Measurements from ENCODE around the gene MYBPC2.

The MYBPC2 gene

GRCh38 chr19:50482916-50483315 is 50.2 kb downstream of the MYBPC2 start:
- no peak for DNase-seq

- no peak for DNase-seq
These were observed 52.7 kb downstream of the MYBPC2 start for GRCh38 chr19:50485284-50485955.

GRCh38 chr19:50486823-50487515 is 54.3 kb downstream of the MYBPC2 start:
- DNase-seq, result peak; percentile 23 to 40

- DNase-seq, result no peak
These were observed 55.9 kb downstream of the MYBPC2 start for GRCh38 chr19:50488389-50489194.

- DNase-seq, result no peak
These were observed 56.8 kb downstream of the MYBPC2 start for GRCh38 chr19:50489461-50490011.

- DNase-seq, result no peak
These were observed 57.7 kb downstream of the MYBPC2 start for GRCh38 chr19:50490411-50490811.

GRCh38 chr19:50490991-50491472 is 58.3 kb downstream of the MYBPC2 start:
- no peak for DNase-seq

- peak; percentile 35 to 40 for DNase-seq
These were observed 59.8 kb downstream of the MYBPC2 start for GRCh38 chr19:50492303-50493052.

- DNase-seq, result no peak
These were observed 60.5 kb downstream of the MYBPC2 start for GRCh38 chr19:50493171-50493570.

- no peak for DNase-seq
These were observed 61.7 kb downstream of the MYBPC2 start for GRCh38 chr19:50494186-50495019.

- DNase-seq, result no peak
These were observed 62.4 kb downstream of the MYBPC2 start for GRCh38 chr19:50495020-50495531.

- no peak for DNase-seq
These were observed 63.7 kb downstream of the MYBPC2 start for GRCh38 chr19:50496189-50497021.

GRCh38 chr19:50497022-50497405 is 64.3 kb downstream of the MYBPC2 start:
- DNase-seq, result no peak

- DNase-seq, result no peak
These were observed 65.7 kb downstream of the MYBPC2 start for GRCh38 chr19:50498219-50499056.

- no peak for DNase-seq
These were observed 67.5 kb downstream of the MYBPC2 start for GRCh38 chr19:50500060-50500752.

GRCh38 chr19:50500753-50501151 is 68.1 kb downstream of the MYBPC2 start:
- no peak for DNase-seq

- DNase-seq, result no peak
These were observed 68.5 kb downstream of the MYBPC2 start for GRCh38 chr19:50501186-50501567.

GRCh38 chr19:50501568-50502475 is 69.1 kb downstream of the MYBPC2 start:
- DNase-seq, result no peak
